ENCODE results near the gene SLC9B2.

The SLC9B2 gene

GRCh38 chr4:103076747-103077347 lies at the start of gene SLC9B2:
TSS of gene SLC9B2 (minus strand) at chr4:103076761. CDS start at chr4:103067550, 9,211 bp downstream.
- DNase-seq, result peak; percentile 82

- no peak for DNase-seq
Observed at GRCh38 chr4:103126126-103126525, 49.6 kb upstream of the SLC9B2 start.

GRCh38 chr4:103123114-103123513 lies 46.6 kb upstream of the SLC9B2 start:
- no peak for DNase-seq

- DNase-seq, result no peak
Observed at GRCh38 chr4:103118166-103118565, 41.6 kb upstream of the SLC9B2 start.

GRCh38 chr4:103111598-103111997 lies 35.0 kb upstream of the SLC9B2 start:
- DNase-seq, result no peak

DNA sequence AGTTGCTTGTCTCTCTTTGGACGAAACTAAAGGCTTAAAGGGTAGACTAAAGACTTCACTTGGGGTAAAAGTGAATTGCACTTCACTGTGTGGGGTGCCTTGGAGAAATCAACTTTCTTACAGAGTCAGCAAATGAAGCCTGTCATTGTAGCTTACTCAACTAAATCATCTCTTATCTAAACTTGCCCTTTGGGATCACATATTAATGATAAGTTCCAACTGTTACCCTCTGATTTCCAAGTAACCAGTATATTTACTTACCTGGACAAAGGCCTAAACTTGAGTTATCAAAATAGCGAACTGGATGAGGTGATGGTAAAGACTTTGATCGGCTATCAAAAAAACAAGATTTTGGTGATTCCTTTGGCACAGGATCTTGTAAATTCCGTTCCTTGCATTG lies 32.0 kb upstream of the SLC9B2 start:
- no peak for DNase-seq

GRCh38 chr4:103105558-103106356 lies 29.2 kb upstream of the SLC9B2 start:
- no peak for DNase-seq

DNA sequence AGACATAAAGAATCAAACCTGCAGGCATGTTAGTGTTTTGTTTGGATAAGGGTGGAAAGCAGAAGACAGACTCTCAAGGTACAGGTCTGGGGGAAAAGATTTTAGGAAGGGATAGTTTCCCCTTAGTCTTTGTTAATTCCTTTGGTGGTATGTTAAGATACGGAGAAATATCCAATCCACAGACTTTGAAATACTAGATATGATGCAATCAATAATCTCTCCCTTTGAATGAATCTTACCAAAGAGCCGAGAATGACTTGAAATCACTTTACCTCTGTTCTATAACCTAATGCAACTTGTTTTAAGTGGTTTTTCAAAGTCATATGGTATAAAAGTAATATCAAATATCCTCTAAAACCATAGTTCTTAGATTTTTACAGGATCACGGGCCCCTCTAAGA lies 28.3 kb upstream of the SLC9B2 start:
- DNase-seq, result no peak

DNA sequence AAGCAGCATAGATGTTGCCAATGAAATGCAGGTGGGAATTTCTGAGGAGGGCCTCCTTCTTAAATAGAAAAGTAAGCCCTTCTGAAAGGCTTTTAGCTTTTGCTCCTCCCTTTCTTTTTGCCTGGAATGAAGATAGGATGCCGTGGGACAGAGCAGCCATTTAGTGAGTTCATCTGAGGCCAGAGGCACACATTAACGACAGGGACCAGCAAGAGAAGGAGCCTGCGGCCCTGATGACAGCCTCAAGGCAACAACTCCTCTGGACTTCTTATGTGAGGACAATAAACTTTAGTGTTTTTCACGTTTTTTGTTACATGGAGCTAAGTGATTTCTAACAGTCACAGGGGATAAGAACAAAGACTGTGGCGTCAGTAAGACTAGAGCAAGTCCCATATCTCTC lies 24.1 kb upstream of the SLC9B2 start:
- no peak for DNase-seq

- DNase-seq, result peak; percentile 88
Observed at GRCh38 chr4:103099691-103100392, 23.3 kb upstream of the SLC9B2 start, which contains the start of gene BDH2. TSS of gene BDH2 (minus strand) at chr4:103099834. CDS start at chr4:103096254, 3,580 bp downstream.

GRCh38 chr4:103098756-103099440 lies 22.3 kb upstream of the SLC9B2 start:
- no peak for DNase-seq

DNA sequence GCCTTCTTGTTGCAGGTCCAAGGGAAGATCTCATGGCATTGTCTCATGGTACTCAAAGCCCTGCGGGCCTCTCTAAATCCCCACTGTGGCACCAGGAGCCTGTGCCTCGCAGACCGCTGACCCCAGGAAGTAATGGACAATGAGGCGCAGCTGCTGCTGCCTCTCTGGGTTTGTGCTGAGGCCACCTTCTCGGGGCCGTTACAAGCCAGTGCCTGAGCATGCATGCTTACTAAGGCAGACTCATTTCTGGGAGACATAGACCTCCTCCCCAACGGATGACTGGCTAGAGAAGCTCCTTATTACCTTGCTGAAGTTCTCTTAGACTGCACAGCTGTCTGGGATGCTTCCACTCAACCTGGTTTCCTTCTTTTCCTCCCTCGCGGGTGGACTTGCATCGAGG lies 21.8 kb upstream of the SLC9B2 start:
- DNase-seq, result no peak

- no peak for DNase-seq
Observed at GRCh38 chr4:103097112-103097511, 20.6 kb upstream of the SLC9B2 start.

- DNase-seq, result no peak
Observed at GRCh38 chr4:103095080-103095479, 18.5 kb upstream of the SLC9B2 start.

DNA sequence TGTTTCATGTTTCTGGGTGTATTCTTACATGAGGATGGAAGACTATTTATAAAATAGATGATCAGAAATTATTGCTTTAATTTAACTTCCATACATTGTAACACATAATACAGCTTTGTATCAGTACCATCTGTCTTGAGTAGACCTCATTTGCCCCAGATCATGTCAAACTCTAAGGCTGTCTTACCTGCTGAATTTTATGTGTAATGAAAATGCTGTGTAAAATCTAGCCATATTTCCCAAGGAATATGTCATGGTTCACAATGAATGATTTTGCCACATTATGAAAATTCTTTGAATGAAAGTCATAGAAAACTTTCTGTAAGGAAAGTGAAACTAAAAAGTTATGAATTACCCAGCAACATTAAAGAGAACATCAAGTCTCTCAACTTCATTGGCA lies 15.7 kb upstream of the SLC9B2 start:
- DNase-seq, result no peak

DNA sequence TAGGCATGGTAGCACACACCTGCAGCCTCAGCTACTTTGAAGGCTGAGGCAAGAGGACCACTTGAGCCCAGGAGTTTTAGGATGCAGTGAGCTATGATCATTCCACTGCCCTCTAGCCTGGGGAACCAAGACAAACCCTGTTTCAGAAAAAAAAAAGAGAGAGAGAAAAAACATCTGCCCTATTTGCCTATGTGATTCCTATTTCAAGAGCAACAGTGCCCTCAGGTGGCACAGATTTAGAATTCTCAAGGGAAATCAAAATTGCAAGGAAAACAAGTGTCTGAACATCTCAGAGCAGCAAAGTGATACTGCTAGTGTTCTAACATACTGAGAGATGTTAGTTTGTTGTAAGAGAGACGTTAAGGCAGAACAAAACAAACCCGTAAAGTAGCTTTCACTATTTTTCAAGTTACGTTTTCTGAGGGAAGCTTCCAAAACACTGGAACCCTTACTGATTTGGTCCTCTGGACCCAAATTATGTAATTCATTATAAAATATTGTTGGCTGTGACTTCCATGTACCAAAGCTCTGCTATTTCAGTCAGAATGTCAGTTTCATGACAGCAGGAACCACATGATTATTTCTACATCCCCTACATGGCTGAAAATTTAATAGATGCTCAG lies 15.2 kb upstream of the SLC9B2 start:
- DNase-seq, result peak; percentile 68

DNA sequence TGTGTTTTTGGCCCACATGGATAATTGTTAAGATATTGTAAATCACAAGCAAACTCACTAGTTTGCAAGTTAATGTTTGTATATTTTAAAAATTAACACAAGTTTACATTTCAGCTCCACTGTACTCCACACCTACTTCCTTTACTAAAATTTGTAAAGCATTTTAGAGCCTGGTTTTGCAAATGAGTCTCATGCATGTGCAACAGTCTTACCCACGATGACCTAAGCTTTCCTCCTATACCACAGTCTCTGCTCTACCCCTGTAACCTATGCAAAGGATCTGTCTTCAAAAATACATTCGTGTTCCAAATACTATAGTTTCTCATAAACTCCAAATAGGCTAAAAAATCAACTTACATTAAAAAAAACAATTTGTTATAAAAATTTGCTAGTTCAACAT lies 12.9 kb upstream of the SLC9B2 start:
- DNase-seq, result no peak

DNA sequence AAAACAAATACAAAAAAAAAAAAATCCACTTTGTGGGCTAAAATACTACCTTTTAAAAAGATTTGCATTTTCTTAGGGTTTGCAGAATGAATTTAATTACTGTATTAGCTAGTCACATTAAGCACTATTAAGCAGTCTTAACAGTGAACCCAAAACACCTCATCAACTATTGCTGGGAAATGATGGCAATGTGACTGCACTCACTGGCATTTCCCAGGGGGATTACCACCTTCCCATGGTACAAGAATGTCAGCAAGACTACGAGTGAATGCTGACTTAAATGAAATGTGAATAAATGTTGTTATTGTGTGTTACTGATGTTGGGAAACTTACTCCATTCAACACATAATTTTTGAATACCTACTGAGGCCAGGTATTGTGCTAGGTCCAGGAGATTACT lies 10.0 kb upstream of the SLC9B2 start:
- DNase-seq, result no peak

GRCh38 chr4:103085555-103086196 lies 9.1 kb upstream of the SLC9B2 start:
- DNase-seq, result no peak

DNA sequence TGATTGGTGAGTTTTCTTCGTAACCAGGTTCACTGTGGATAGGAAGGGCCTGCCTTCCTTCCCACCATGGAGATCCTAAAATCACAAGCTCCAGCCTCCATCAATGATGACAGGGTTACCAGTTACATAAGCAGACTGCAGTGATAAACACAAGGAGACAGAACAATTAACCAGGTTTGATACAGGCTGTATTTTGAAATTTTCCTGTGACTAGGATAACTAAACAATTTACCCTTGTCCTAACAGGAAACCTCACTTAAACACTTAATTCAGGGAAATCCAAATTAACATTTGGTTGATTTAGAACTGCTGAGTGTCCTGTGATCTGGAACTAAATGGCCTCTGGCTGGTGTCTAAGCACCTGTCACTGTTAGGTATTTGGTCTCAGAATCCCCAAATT lies 3.1 kb upstream of the SLC9B2 start:
- no peak for DNase-seq

- DNase-seq, result peak; percentile 83
Observed at GRCh38 chr4:103075894-103076746, 441 bp downstream of the SLC9B2 start.

Measured in NCI-H1092 treated with DMSO at 0.1 percent for 48 hours (cell line).